Measurements from ENCODE around the gene WHRN. TPM values are rescaled to one million over a fixed set of nuclear protein-coding genes. Genes with fewer than 3 reads are reported as not detected.
A peak's percentile ranks its signal among the peaks of the same experiment; 100 is the strongest.

Gene WHRN
- total and polyA plus RNA-seq, 9 of the 15 experiments (the other 6 are each of a cell fraction or from before 2014, with no cell fraction given), result 0.31 to 14.1 (median 3.0) TPM

GRCh38 chr9:114394523-114395333 lies 110.5 kb downstream of the WHRN start (continued):
- TF ChIP-seq RBM25 (IDR thresholded peaks at IDR 0.05; ENCODE audit: low read depth, low read length, severe bottlenecking), result peak; percentile 96
- TF ChIP-seq RBBP5 (IDR thresholded peaks at IDR 0.05; ENCODE audit: borderline replicate concordance, insufficient read depth, low read length, poor library complexity, severe bottlenecking), result no peak
- TF ChIP-seq HDAC2 (IDR thresholded peaks at IDR 0.05), result peak; percentile 51; the same call in 1 of the 2 replicates
- no peak for TF ChIP-seq ZNF785 (CRISPR knock-in tag; IDR thresholded peaks at IDR 0.05)
- peak; percentile 47 for TF ChIP-seq RBFOX2 (IDR thresholded peaks at IDR 0.05; ENCODE audit: low read depth, low read length)
- TF ChIP-seq RFX1 (IDR thresholded peaks at IDR 0.05), result no peak
- no peak for TF ChIP-seq HLTF (IDR thresholded peaks at IDR 0.05)
- no peak for TF ChIP-seq RFX7 (CRISPR knock-in tag; IDR thresholded peaks at IDR 0.05)
- TF ChIP-seq SMARCE1 (IDR thresholded peaks at IDR 0.05), result no peak
- TF ChIP-seq MCM2 (IDR thresholded peaks at IDR 0.05; ENCODE audit: low read depth), result no peak
- no peak for TF ChIP-seq NFE2L1 (tag; IDR thresholded peaks at IDR 0.05; ENCODE audit: borderline replicate concordance, low read depth)
- no peak for TF ChIP-seq ZNF212 (CRISPR knock-in tag; IDR thresholded peaks at IDR 0.05)
- TF ChIP-seq HDAC1 (IDR thresholded peaks at IDR 0.05), result no peak

Measured in K562 (cell line).